NCI-H748 (cell line): ENCODE measurements around the gene CYP21A2.

Experiments
- DNase-seq: peaks from one replicate; lab custom pipeline; 2025; ENCODE audit not compliant: unreplicated experiment; lab: John Stamatoyannopoulos, UW

The CYP21A2 gene

GRCh38 chr6:32081168-32081990, 43.2 kb downstream of the CYP21A2 start:
- DNase-seq, result no peak

- DNase-seq, result no peak
Measured at GRCh38 chr6:32082478-32082877, 44.3 kb downstream of the CYP21A2 start.

GRCh38 chr6:32082935-32083334, 44.7 kb downstream of the CYP21A2 start:
- no peak for DNase-seq

GRCh38 chr6:32083812-32084768, 45.9 kb downstream of the CYP21A2 start:
- DNase-seq, result no peak

GRCh38 chr6:32084780-32085179, 46.6 kb downstream of the CYP21A2 start:
- no peak for DNase-seq

- DNase-seq, result no peak
Measured at GRCh38 chr6:32085759-32086459, 47.7 kb downstream of the CYP21A2 start.

GRCh38 chr6:32086661-32087573, 48.7 kb downstream of the CYP21A2 start:
- DNase-seq, result peak; percentile 63

GRCh38 chr6:32087574-32088486, 49.6 kb downstream of the CYP21A2 start:
- DNase-seq, result peak; percentile 84

- DNase-seq, result no peak
Measured at GRCh38 chr6:32088487-32089049, 50.4 kb downstream of the CYP21A2 start.

GRCh38 chr6:32089082-32089828, 51.0 kb downstream of the CYP21A2 start:
- no peak for DNase-seq
